MCF 10A (cell line): ENCODE data around the gene ZMYND8. TPM values are rescaled to one million over a fixed set of nuclear protein-coding genes. Genes with fewer than 3 reads are reported as not detected.
A peak's percentile ranks its signal among the peaks of the same experiment; 100 is the strongest.

Source experiments
- BruUV-seq: library from RNA; stranded (reverse); fragments of 400-500 nt; replicated peaks from 2 replicates; lab custom pipeline; 2021; lab: Mats Ljungman, UMichigan
- CTCF ChIA-PET: fragments of 300-600 bp; sonication (Branson Sonifier 250); formaldehyde crosslinking; extraction: SDS; loops from one replicate; lab custom pipeline; 2021; ENCODE audit warnings: antibody characterized with exemption, inconsistent platforms; lab: Yijun Ruan, JAX
- POLR2A ChIA-PET: fragments of 300-600, 350-650 bp; sonication (Branson Sonifier 250); formaldehyde crosslinking; extraction: SDS; loops from one replicate; lab custom pipeline; 2020; ENCODE audit warnings: antibody characterized with exemption, inconsistent platforms; lab: Yijun Ruan, JAX
- DNase-seq: peaks from one replicate; pipeline ENCODE4 v3.0.0-alpha.2; 2018; ENCODE audit not compliant: unreplicated experiment
- H3K27ac Mint-ChIP-seq: one replicate; pipeline ENCODE4 v1.8.0; 2022; ENCODE audit warnings: mild to moderate bottlenecking, low read depth, mixed read lengths; ENCODE audit not compliant: unreplicated experiment
- H3K27me3 Mint-ChIP-seq: one replicate; pipeline ENCODE4 v1.8.0; 2022; ENCODE audit warnings: mixed read lengths; ENCODE audit not compliant: insufficient read depth, unreplicated experiment
- H3K36me3 Mint-ChIP-seq: one replicate; pipeline ENCODE4 v1.8.0; 2022; ENCODE audit warnings: mild to moderate bottlenecking, moderate library complexity, mixed read lengths; ENCODE audit not compliant: insufficient read depth, unreplicated experiment
- H3K4me1 Mint-ChIP-seq: one replicate; pipeline ENCODE4 v1.8.0; 2022; ENCODE audit warnings: mixed read lengths; ENCODE audit not compliant: insufficient read depth, unreplicated experiment
- H3K4me3 Mint-ChIP-seq: one replicate; pipeline ENCODE4 v1.8.0; 2022; ENCODE audit warnings: mild to moderate bottlenecking, moderate library complexity, mixed read lengths; ENCODE audit not compliant: unreplicated experiment
- H3K9me3 Mint-ChIP-seq: one replicate; pipeline ENCODE4 v1.8.0; 2022; ENCODE audit warnings: mixed read lengths; ENCODE audit not compliant: unreplicated experiment
- intact Hi-C: fragments of 100-400 bp; cut with micrococcal nuclease; formaldehyde crosslinking; loops from 2 replicates; pipeline ENCODE4 v1.14.1; 2022
- total RNA-seq: library from RNA; stranded (reverse); gene quantifications from 2 replicates; pipeline ENCODE4 v1.2.3, GENCODE V29; 2022
- TF ChIP-seq, protein P1 (sequence below): fragments of 200-600 bp; IDR thresholded peaks from one replicate; pipeline ENCODE4 v1.8.0; 2022; ENCODE audit warnings: antibody characterized with exemption, mild to moderate bottlenecking; ENCODE audit not compliant: unreplicated experiment

The ZMYND8 gene
- total RNA-seq, 1 experiment from 2014 or later: 127 TPM

DNA sequence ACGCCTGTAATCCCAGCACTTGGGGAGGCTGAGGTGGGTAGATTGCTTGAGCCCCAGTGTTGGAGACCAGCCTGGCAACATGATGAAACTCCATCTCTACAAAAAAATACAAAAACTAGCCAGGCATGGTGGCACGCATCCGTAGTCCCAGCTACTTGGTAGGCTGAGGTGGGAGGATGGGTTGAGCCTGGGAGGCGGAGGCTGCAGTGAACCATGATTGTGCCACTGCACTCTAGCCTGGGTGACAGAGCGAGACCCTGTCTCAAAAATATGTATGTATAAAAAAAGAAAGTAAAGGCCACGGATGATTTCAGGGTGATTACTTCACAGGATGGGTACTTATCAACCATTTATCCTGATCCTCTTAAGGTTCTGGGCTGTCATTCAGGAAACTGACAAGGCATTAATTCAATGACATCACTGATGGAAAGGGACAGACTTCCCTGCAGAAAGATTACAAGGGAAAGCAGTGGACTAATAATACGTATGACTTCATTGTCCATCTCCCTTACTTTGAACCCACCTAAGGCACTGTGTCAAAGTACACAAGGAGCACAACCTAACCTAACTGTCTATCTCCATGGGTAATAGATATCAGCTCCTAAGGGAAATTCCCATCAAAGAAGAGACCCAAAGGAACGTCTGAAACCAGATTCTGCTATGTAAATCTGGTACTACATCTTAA lies 61.2 kb downstream of the ZMYND8 start:
- Mint-ChIP-seq H3K27ac (peak overlapping the region; percentile 69), H3K9me3 (no peaks in the 10 kb centered on the region), H3K36me3 (peaks cover 93% of the 10 kb centered on the region), H3K4me1 (peaks cover 6% of the 10 kb centered on the region), H3K4me3 (no peak overlapping the region), H3K27me3 (no peaks in the 10 kb centered on the region)
- intact Hi-C loops: no loop called here
- no TSS peak for BruUV-seq
- TF ChIP-seq, protein P1, sequence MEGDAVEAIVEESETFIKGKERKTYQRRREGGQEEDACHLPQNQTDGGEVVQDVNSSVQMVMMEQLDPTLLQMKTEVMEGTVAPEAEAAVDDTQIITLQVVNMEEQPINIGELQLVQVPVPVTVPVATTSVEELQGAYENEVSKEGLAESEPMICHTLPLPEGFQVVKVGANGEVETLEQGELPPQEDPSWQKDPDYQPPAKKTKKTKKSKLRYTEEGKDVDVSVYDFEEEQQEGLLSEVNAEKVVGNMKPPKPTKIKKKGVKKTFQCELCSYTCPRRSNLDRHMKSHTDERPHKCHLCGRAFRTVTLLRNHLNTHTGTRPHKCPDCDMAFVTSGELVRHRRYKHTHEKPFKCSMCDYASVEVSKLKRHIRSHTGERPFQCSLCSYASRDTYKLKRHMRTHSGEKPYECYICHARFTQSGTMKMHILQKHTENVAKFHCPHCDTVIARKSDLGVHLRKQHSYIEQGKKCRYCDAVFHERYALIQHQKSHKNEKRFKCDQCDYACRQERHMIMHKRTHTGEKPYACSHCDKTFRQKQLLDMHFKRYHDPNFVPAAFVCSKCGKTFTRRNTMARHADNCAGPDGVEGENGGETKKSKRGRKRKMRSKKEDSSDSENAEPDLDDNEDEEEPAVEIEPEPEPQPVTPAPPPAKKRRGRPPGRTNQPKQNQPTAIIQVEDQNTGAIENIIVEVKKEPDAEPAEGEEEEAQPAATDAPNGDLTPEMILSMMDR: no peak
- DNase-seq: no peak
- POLR2A ChIA-PET: interaction anchor here (0.5 to 1.5 kb wide), 11 partner anchors 7 to 168 kb away, joined by 3 to 9 read pairs (median 3); no protein-coding TSS in a partner anchor
- CTCF ChIA-PET: interaction anchor here (0.5 to 6.7 kb wide), 5 partner anchors 11 to 884 kb away, joined by 3 to 44 read pairs (median 3); no protein-coding TSS in a partner anchor

DNA sequence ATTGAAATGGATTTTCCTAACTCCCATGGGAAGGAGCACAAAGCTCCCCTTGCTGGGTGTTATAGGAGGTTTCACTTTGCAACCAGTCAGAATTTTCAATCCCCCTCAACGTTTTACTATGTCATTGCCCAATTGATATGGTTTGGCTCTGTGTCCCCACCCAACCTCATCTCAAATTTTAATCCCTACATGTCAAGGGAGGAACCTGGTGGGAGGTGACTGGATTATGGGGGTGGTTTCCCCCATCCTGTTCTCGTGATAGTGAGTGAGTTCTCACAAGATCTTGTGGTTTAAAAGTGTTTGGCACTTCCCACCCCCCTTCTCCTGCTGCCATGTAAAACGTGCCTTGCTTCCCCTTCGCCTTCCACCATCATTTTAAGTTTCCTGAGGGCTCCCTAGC lies 62.9 kb downstream of the ZMYND8 start:
- TF ChIP-seq, protein P1: no peak
- H3K4me1 Mint-ChIP-seq: peaks cover 6% of the 10 kb centered on the region
- no peak for DNase-seq
- no peak overlapping the region for H3K4me3 Mint-ChIP-seq
- no TSS peak for BruUV-seq
- ChIA-PET CTCF (interaction anchor here (0.6 to 6.7 kb wide), 4 partner anchors 20 to 90 kb away, joined by 3 to 44 read pairs (median 6); no protein-coding TSS in a partner anchor), POLR2A (interaction anchor here (1.8 kb wide), 1 partner anchor 23 kb away, joined by 8 read pairs; no protein-coding TSS in a partner anchor)
- no peaks in the 10 kb centered on the region for H3K27me3 Mint-ChIP-seq
- intact Hi-C loops: no loop called here
- H3K9me3 Mint-ChIP-seq: no peaks in the 10 kb centered on the region
- H3K36me3 Mint-ChIP-seq: peaks cover 93% of the 10 kb centered on the region
- no peak overlapping the region for H3K27ac Mint-ChIP-seq

DNA sequence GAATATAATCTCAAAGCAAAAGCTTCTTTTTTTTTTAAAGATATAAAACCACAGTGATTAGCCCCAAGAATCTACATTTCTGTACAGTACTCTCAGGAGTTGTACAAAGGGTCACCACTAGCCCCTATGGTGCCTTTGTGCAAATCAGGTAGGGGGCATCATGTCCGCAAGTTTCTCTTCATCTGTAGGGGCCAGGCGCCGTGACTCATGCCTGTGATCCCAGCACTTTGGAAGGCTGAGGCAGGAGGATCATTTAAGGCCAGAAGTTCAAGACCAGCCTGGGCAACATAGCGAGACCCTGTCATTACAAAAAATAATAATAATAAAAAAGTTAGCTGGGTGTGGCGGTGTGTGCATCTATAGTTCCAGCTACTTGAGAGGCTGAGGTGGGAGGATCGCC lies 63.9 kb downstream of the ZMYND8 start:
- ChIA-PET POLR2A (interaction anchor here (0.6 to 1.8 kb wide), 4 partner anchors 9 to 66 kb away, joined by 3 to 8 read pairs (median 3); no protein-coding TSS in a partner anchor), CTCF (interaction anchor here (0.6 to 6.7 kb wide), 4 partner anchors 10 to 91 kb away, joined by 3 to 44 read pairs (median 6); no protein-coding TSS in a partner anchor)
- Mint-ChIP-seq H3K27me3 (no peaks in the 10 kb centered on the region), H3K27ac (no peak overlapping the region), H3K36me3 (peaks cover 93% of the 10 kb centered on the region), H3K4me3 (no peak overlapping the region), H3K4me1 (peaks cover 6% of the 10 kb centered on the region), H3K9me3 (no peaks in the 10 kb centered on the region)
- intact Hi-C loops: no loop called here
- TF ChIP-seq, protein P1: no peak
- DNase-seq: no peak
- no TSS peak for BruUV-seq
